Hypothalamus (tissue), 51 donors: ENCODE data around the gene BRD9.

Experiments
- DNase-seq, 51 donors: peaks; one replicate each; lab custom pipeline; 2025; lab: John Stamatoyannopoulos, UW

BRD9 gene

DNA sequence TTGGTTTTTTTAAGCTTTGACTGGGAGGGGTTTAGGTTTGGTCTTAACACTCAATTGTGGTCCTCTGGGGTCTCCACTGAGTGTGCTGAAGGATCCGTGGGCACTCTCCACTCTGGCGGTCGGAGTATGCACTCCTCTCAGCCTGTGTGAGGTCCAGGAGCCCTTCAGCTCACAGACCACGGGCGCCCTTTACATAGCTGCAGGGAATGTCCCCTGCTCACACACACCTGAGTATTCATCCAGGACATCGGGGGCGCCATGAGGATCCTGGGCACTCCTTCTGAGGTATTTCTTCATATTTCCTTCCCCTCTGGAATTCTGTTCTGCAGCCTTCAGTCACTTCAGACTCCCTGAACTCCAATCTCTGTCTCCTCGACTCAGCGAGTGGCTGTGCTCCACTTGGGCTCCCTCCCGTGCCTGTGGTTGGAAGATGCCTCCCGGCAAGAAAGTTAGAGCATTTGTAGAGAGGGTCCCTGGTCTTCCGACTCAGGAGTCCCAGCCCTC is 12.6 kb upstream of the BRD9 start:
- DNase-seq, result no peak

DNA sequence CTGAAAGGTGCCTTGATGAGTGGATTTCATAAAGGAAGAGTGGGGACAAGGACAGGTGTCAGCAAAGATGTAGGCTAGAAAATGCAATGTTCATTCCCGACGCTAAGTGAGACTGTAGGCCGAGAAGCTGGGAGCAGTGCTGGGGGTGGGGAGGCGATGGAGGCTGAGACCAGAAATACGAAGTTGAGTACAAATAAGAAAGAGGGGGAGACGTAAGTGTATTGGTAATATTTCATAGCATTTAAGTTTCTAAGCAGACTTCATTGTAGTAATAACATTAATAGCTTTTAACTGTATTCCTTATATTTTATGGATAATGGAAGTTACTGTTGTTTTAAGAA is 11.1 kb upstream of the BRD9 start:
- DNase-seq, result no peak

DNA sequence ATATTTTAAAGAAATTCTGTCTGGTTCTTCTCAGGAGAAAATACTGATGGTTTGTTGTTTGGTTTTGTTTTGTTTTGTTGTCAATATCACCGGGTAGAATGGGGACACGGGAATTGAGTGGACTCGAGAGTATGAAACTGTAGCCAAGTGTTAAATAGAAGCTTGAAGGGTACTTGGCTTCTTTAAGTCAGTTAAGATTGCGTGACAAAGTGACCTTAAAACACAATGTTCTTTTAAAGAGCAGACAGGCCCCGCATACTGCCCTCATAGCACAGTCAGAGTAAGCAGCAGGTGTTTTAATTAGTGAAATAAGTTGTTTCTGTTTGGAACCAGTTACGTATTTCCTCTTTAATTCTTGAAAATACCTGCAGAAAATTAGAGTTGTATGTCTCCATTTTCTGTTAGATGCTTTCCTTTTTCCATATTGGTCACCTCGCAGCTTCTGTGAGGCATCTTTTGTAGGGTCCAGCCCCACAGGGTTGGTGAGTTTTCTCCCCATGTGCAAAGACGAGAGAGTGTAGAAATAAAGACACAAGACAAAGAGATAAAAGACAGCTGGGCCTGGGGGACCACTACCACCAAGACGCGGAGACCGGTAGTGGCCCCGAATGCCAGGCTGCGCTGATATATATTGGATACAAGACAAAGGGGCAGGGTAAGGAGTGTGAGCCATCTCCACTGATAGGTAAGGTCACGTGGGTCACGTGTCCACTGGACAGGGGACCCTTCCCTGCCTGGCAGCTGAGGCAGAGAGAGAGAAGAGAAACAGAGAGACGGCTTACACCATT is 9.7 kb upstream of the BRD9 start:
- DNase-seq, result no peak

DNA sequence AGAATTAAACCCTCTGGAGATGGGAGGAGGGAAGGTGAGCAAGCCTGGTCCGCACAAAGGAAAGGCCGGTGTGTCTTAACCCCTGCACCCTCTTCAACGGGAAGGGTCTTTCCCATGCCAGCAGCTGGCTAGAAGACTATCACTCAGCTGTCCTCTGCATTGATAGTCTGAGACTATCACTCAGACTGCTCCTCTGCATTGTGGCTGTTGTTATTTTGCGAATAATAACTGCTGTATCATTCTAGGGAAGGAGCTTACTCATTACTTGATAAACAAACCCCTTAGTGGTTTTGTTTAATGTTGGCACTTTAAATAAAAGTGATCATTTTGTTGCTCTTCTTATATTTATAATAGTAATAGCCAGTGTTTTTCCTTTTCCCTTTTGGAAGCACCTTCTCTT is 8.2 kb upstream of the BRD9 start:
- no peak for DNase-seq

DNA sequence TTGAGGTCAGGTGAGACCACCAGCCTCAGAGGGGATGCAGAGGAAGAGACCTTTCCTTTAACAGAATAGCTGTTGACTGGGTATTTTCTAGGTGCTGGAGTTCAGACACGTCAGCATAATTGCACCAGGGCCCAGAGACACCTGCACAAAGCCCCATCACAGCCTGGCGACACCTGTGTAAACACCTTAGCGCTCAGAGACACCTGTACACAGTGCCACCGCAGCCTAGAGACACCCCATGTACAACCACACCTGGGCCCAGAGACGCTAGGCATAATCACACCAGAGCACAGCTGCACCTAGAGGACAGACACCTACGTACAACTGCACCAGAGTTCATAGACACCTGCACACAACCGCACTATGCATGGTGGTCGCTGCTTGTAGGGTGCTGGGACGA is 1.1 kb upstream of the BRD9 start:
- DNase-seq, result no peak

DNA sequence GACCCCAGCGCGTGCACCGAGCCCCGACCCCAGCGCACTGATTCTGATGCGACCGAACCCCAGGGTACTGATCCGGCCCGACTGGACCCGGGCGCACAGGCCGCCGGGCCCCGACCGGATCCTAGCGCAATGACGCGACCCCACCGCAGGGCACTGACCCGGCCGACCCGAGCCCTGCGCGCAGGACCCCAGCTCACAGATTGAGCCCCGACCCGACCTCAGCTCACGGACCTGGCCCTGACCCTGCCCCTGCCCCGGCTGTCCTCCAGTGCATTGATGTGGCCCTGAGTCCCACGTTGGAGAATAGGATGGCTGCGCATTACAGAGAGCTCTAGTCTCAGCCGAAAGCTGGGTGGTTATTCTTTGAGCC is 521 bp upstream of the BRD9 start:
- DNase-seq, result no peak

DNA sequence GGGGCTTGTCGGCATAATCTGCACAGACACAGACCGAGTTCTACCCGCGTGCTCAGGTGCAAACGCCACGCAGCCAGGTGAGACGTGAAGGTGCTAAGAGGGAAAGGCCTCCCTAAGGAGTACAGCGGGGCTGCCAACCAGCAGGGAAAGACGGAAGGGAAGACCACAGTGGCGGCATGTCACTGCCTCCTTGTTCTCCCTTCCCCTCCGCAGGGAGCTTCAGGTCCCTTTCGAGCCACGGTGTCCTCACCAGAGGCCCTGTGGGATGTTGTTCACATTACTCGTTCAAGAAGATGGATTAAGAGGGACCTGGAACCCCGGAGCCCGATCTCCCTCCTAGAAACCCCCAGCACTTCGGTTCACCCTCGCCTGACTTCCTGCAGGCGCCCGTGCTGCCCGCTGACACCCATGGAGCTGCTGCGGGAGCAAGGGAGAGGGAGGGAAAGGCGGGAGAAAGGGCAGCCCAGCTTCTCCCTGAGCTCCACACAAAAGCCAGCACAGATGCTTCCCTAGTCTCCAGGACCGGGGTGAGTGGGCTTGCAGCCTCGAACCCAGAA is 686 bp downstream of the BRD9 start:
- DNase-seq, result peak in 3 of 51 donors; percentile 18 to 51 (median 19)

DNA sequence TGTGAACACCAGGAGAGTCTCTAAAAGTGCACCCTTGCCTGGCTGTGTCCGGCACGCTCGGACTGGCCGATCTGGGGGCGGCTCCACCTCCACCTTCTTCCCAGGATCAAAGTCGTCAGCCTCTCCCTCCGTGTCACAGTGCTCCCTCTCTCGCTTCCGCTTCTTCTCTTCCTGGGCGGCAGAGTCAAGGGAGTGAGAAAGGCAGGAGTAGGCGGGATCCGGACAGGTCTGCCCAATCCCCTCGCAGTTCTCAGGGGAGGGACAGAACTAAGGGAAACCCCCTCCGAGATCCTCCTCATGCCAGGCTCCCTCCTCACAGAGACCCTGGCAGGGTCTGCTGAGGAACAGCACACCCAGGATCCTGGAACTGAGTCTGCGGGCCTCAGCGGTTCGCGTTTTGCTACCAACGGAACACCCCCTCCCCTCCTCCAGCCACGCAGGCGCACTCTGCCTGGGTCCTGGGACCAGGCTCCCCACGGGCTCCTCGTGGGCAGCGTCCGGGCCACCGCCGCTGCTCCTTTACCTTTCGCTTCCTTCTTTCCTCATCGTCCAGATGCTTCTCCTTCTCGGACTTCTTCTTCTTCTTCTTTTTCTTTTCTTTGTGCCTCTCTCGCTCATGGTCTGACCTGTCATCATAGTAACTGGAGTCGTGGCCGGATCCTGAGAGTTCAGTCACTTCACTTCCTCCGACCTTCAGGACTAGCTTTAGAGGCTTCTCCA is 1.3 kb downstream of the BRD9 start:
- no peak for DNase-seq

DNA sequence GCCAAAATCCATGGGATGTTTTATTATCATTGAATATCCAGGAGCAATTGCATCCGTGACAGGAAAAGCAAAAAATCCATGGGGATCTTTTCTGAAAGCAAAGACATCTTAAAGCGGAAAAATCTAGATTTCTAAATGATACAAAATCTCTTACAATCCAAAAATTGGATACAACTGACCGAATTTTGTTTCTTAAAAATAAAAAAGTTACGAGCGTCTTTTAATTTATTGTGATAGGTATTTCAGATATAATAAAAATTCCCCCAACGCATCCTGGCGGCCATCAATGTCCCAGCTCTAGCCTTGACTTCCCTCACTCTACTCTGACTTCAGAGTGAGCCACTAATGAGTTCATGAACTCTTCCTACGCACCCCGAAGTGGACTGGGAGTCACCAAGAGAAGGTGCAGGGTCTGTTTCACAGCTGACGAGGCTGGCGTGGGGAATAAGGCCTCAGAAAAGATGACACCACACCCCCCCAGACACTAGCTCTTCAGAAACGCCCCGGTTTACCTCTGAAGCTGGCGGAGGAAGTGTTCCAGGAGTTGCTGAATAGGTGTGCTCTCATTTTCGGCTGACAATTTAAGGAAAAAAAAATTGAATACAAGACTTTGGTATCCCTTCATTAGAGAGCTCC is 3.4 kb downstream of the BRD9 start:
- DNase-seq, result no peak

DNA sequence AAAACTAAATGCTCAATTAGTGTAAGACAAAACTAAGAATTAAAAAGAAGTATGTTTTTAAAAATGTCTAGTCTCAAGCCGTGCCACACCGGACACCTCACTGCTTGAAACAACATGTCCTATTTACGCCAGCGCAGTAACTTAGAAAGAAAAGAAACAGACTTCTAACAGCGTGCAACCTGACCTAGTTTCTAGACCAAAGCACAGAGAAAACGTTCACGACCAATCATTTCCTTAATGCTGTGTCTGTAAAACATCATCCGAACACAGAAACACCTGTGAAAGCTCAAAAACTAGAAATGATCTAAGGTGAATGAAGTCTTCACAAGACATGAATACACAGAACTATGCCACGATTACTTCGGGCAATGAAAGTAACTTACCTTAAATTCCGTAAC is 4.0 kb downstream of the BRD9 start:
- DNase-seq, result no peak

DNA sequence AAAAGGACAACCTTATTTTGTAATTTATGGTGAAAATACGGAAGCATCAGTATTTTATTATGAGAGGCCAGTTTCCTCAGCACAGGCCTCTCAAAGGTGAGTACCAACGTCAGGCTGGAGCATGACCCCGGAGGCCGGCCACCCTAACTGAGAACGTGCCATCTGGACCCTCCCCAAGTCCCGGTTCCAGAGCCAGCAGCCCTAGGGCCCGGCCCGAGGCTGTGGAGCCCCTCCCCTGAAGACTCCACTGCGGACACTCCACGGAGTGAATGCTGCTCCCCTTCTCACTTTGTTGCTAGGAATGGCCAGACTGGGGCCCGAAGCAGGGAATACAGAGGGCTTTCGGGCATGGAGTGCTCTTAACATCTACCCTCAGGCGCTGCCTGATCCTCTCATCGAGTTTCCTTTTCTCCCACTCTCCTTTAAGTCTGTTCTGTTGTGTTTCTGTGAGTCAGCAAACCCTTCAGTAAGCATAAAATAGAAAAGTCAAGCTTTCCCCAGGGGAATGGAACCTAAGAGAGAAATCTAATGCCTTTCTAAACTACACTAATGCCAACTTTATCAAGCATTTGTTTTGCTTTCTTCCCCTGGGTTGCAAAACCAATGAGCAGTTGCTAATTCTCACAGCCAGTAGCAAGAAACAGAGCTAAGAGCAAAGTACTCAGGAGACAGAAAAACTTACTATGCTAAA is 4.5 kb downstream of the BRD9 start:
- no peak for DNase-seq

DNA sequence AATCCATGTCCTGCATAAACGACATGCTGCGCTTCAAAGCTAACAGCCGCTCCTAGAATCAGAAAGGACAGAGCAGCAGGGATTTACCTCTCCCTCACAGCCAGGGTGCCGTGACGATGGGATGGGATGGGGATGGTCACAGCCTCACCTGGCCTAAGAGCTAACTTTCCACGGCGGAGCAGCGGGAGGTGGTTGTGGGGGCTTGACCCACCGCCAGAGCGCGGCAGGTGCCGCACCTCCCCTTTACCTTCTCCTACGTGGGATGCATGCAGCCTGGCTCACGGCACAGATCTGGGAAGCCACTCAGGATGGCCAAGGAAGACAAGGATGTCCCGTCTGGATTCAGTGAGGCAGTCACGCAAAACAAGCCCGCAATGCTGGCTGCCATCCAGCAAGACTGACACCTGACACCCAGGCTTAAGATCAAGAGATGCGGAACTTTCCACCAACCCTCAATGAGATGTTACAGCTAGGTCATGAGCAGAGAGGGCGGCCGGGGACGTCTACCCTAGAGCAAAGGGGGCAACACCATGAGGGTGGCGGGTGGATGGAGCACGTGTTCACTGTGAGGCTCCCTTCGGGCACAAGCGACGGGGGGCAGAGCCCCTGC is 5.8 kb downstream of the BRD9 start:
- no peak for DNase-seq

DNA sequence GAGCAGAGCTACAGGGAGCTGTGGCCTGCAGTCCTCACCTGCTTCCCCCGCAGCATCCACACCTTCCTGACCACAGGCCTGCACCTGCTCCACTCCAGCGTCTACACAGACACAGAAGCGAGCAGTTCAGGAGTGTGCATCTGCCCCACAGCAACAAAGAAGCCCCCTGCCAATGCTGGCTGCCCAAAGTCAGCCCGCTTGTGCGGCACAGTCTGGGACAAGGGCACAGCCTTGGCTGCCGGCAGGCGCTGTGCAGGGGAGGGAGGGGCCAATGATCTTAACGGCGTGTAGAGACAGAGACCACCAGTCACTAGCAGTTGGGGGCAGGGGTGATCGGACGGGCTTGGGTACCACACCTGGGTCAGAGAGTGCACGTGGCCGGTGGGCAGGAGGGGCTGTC is 6.6 kb downstream of the BRD9 start:
- DNase-seq, result no peak

DNA sequence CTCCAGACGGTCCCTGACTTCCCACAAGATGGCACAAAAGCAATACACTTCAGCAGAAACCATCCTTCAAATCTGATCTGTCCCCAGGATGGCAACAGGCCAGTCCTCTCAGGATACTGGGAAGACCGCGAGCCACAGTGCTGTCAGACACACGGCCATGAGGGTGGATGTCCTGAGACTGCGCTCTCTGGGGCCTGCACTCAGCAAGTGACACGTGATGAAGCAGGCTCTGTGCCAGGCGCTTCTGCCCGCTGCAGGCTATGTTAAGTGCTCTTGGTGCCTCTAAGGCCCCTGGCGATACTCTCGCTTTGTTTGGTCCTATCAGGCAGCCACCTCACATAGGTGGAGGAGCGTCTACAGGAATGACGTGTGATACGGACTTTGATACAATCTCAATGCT is 7.1 kb downstream of the BRD9 start:
- peak in 30 of 51 donors; percentile 4 to 68 (median 32) for DNase-seq

DNA sequence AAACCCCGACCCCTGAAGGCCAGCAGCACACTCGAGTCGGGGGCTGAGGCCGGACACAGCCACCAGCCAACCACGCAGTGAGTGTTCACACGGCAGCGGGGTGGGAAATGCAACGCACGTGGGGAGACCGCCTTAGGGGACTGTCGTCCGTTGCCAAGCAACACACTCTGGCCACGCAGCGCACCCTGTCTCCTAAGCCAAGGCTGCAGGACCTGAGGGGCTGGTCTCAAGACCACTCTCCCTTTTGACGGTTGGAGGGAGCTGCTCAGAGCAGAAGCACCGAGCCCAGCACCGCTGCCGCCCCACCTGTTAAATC is 7.5 kb downstream of the BRD9 start:
- no peak for DNase-seq

DNA sequence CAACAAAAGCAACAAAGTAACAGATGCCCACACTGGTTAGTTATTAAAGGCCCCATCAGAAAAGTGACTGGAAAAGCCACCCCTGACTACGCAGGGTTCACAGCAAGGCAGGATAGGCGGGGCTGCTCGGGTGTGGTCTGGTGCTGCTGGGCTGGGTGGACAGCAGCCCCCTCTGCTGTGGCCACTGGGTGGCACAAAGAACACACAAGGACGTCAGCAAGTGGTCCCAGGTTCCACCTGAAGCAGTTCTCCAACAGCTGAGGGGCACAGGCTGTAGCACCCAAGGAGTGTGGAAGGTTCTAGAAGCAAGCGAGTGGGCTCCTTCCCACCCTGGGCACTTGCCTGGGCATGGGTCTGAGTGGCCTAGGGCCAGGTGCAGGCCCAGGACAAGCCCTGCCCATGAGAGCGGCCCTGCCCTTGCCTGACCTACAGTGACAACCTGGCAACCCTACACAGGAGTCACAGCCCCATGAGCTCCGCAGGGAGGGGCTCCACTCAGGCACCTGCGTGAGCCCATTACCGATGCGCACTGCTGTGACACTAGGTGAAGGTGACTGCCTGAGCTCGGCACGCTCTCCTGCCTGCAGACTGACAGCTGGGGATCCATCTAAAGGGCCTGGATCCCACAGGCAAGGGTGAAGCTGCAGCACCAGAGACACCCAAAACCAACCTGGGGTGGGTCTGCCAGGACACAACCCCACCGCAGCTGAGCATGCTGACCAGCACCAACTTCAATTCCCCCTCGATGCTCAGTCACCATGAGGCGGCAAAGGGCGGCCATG is 8.1 kb downstream of the BRD9 start:
- no peak for DNase-seq

DNA sequence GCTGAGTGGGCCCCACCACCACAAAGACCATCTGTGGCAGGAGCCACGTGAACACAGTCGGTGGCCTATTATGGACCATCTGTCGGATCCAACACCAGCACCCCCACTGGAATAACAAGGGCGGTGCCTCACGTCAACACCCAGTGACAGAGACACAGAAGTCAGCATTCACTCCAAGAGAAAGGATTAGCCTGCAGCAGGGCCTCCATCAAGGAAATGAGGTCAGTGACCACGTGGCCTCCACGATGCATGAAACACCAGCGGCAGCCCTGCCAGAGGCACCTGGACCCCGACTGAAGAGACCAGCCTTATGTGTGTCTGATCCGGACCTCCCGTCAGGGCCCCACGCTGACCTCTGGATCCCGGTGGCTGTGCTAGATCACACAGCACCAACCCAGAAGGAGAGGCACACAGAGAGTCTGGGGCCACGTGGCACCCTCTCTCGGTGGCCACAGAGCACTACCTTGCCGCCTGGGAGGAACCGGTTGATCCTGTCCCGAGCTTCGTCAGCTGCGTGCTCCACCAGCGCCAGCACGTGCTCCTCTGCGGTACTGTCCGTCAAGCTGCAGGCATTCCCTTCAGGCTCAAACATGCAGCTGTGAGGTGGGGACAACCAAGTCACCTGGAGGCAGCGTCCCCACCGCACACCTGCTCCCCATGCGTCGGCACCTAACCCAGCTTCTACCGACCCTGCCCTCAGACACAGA is 9.0 kb downstream of the BRD9 start:
- peak in 13 of 51 donors; percentile 4 to 50 (median 18) for DNase-seq

DNA sequence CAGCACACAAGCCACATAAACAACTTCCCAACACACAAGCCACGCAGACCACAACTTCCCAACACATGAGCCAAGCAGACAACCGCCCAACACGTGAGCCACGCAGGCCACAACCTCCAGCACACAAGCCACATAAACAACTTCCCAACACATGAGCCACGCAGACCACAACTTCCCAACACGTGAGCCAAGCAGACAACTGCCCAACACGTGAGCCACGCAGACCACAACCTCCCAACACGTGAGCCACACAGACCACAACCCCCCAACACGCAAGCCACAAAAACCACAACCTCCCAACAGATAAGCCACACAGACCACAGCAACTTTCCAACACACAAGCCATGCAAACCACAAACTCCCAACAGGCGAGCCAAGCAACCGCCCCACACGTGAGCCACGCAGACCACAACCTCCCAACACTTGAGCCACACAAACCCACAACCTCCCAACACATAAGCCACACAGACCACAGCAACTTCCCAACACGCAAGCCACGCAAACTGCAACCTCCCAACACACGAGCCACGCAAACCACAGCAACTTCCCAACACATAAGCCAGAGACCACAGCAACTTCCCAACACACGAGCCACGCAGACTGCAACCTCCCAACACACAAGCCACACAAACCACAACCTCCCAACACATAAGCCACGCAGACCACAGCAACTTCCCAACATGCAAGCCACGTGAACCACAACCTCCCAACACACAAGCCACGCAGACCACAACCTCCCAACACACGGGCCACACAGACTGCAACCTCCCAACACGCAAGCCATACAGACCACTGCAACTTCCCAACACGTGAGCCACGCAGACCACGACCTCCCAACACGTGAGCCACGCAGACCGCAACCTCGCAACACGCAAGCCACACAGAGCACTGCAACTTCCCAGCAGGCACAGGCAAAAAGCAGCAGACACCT is 10.1 kb downstream of the BRD9 start:
- DNase-seq, result no peak
